HepG2 (cell line): ENCODE data around the gene MAN1A1. TPM values are rescaled to one million over a fixed set of nuclear protein-coding genes. Genes with fewer than 3 reads are reported as not detected.

Experiments
- ATAC-seq: fragments of 200-7000 bp; cut with Tn5 transposase; 3 replicates; pipeline ENCODE4 v1.9.1; 2020; ENCODE audit warnings: mild to moderate bottlenecking, moderate library complexity
- BruUV-seq: library from RNA; stranded (reverse); fragments of 400-500 nt; replicated peaks from 2 replicates; lab custom pipeline; 2021; lab: Mats Ljungman, UMichigan
- CTCF ChIA-PET: fragments of 300-600 bp; formaldehyde crosslinking; extraction: SDS; loops from one replicate; lab custom pipeline; 2021; ENCODE audit warnings: low total read pairs, inconsistent platforms, low intra/inter-chr PET ratio; lab: Yijun Ruan, JAX
- POLR2A ChIA-PET: fragments of 350-600 bp; sonication (Branson Sonifier 250); formaldehyde crosslinking; loops from one replicate; lab custom pipeline; 2020; ENCODE audit warnings: antibody characterized with exemption, inconsistent platforms; lab: Yijun Ruan, JAX
- DNase-seq: peaks from one replicate; pipeline ENCODE4 v3.0.0-alpha.2; 2015; ENCODE audit warnings: low spot score
- FAIRE-seq: peaks from 3 replicates; lab custom pipeline; 2011; peaks lifted over from hg19 to GRCh38; lab: Jason Lieb, UNC
- H2AFZ ChIP-seq: one replicate; pipeline ENCODE4 v1.6.1; 2011; ENCODE audit warnings: low read length, inconsistent platforms
- H3K27ac ChIP-seq: fragments of 300-600 bp; 3 replicates; pipeline ENCODE4 v1.8.0; 2011; ENCODE audit warnings: mixed run types, mild to moderate bottlenecking, mixed read lengths, low read length, inconsistent platforms; ENCODE audit not compliant: insufficient read depth; ENCODE audit errors: extremely low read length
- H3K27me3 ChIP-seq, 2 experiments: fragments of 200-600 bp in 1 of 2; 2 replicates in 1 of 2; 3 replicates in 1 of 2; pipeline versions ENCODE4 v1.6.0 to v1.8.0; 2011; ENCODE audit warnings: low read length in 2 of 2, mild to moderate bottlenecking in 2 of 2, moderate library complexity in 2 of 2, inconsistent platforms in 1 of 2; ENCODE audit not compliant: insufficient read depth in 2 of 2, control insufficient read depth in 1 of 2
- H3K36me3 ChIP-seq, 2 experiments: fragments of 200-600 bp in 1 of 2; replicated peaks in 1 of 2; 2 replicates in 1 of 2; 3 replicates in 1 of 2; pipeline versions ENCODE4 v1.5.1 to v1.8.0; 2011; ENCODE audit warnings: low read length in 2 of 2, inconsistent platforms in 1 of 2; ENCODE audit not compliant: insufficient read depth in 2 of 2, control insufficient read depth in 1 of 2
- H3K4me1 ChIP-seq: 2 replicates; pipeline ENCODE4 v1.5.1; 2012; ENCODE audit warnings: low read length, inconsistent platforms; ENCODE audit not compliant: insufficient read depth
- H3K4me2 ChIP-seq: 2 replicates; pipeline ENCODE4 v1.6.0; 2011; ENCODE audit warnings: low read depth, low read length, inconsistent platforms
- H3K4me3 ChIP-seq, 3 experiments: fragments of 200-600 bp in 1 of 3; sonication (generic), shearing (Covaris generic) in 1 of 3; replicated peaks in 1 of 3; 2 replicates each; pipeline ENCODE4 v1.5.1; 2011 to 2016; ENCODE audit warnings: low read length in 3 of 3, inconsistent platforms in 2 of 3, low read depth in 2 of 3, mild to moderate bottlenecking in 2 of 3, control low read depth in 1 of 3, mixed read lengths in 1 of 3; ENCODE audit not compliant: insufficient read depth in 1 of 3
- H3K79me2 ChIP-seq: one replicate; pipeline ENCODE4 v1.6.1; 2011; ENCODE audit warnings: low read length, inconsistent platforms; ENCODE audit not compliant: insufficient read depth
- H3K9ac ChIP-seq: 2 replicates; pipeline ENCODE4 v1.6.0; 2011; ENCODE audit warnings: mild to moderate bottlenecking, low read depth, low read length, inconsistent platforms; ENCODE audit not compliant: insufficient read depth
- H3K9me3 ChIP-seq: 2 replicates; pipeline ENCODE4 v1.5.1; 2012; ENCODE audit warnings: mild to moderate bottlenecking, low read length
- H4K20me1 ChIP-seq: 2 replicates; pipeline ENCODE4 v1.6.0; 2011; ENCODE audit warnings: inconsistent platforms, mild to moderate bottlenecking, low read length, moderate library complexity; ENCODE audit not compliant: insufficient read depth
- CBX2 ChIP-seq, 2 experiments: fragments of 200-600 bp in 1 of 2; sonication (generic); formaldehyde crosslinking in 1 of 2; IDR thresholded peaks; 2 replicates each; pipeline versions ENCODE4 v1.7.0 to v1.8.1; 2018 to 2022; ENCODE audit warnings: low read depth in 2 of 2, low read length in 1 of 2, mild to moderate bottlenecking in 1 of 2, missing genetic modification reagents in 1 of 2
- ELF4 ChIP-seq: sonication (generic); formaldehyde crosslinking; IDR thresholded peaks from 2 replicates; pipeline ENCODE4 v1.5.0; 2020; ENCODE audit warnings: missing genetic modification reagents, mild to moderate bottlenecking, moderate library complexity, borderline replicate concordance
- HNRNPK ChIP-seq: fragments of 200-400 bp; formaldehyde crosslinking; IDR thresholded peaks from 2 replicates; pipeline ENCODE4 v1.6.1; 2018; ENCODE audit warnings: low read length, low read depth, moderate library complexity, mild to moderate bottlenecking; ENCODE audit not compliant: poor library complexity, severe bottlenecking
- MLLT10 ChIP-seq: sonication (generic); formaldehyde crosslinking; IDR thresholded peaks from 2 replicates; pipeline ENCODE4 v1.4.0; 2020; ENCODE audit warnings: missing genetic modification reagents
- PHF8 ChIP-seq: sonication (generic); formaldehyde crosslinking; IDR thresholded peaks from 2 replicates; pipeline ENCODE4 v1.5.0; 2020; ENCODE audit warnings: missing genetic modification reagents
- ZNF24 ChIP-seq: fragments of 450-650 bp; IDR thresholded peaks from 2 replicates; pipeline ENCODE4 v1.6.1; 2017; ENCODE audit warnings: antibody characterized with exemption, mild to moderate bottlenecking
- ZNF788 ChIP-seq: sonication (generic); formaldehyde crosslinking; IDR thresholded peaks from 2 replicates; pipeline ENCODE4 v1.5.0; 2020; ENCODE audit warnings: mild to moderate bottlenecking, missing genetic modification reagents, borderline replicate concordance
- ZNF879 ChIP-seq: sonication (generic); formaldehyde crosslinking; IDR thresholded peaks from 2 replicates; pipeline ENCODE4 v1.8.1; 2023; ENCODE audit warnings: missing genetic modification reagents
- WGBS: methylation state at CpG from one replicate; pipeline ENCODE4 v1.1.6; 2017; ENCODE audit warnings: low lambda C conversion rate; 5-methylcytosine and 5-hydroxymethylcytosine counted together
- in situ Hi-C: cut with HindIII; loops from 2 replicates; pipeline ENCODE4 v1.10.0; 2017; ENCODE audit warnings: low pct_unique_long_range_greater_than_20kb; ENCODE audit not compliant: extremely low pct_ligation_motif_present
- intact Hi-C: fragments of 100-400 bp; cut with micrococcal nuclease; formaldehyde crosslinking; loops from one replicate; pipeline ENCODE4 v1.10.0; 2022; ENCODE audit not compliant: unreplicated experiment
- polyA plus RNA-seq, 8 experiments: library from polyadenylated mRNA; depleted of rRNA in 3 of 8; stranded (reverse) in 7 of 8; unstranded in 1 of 8; fragments of >200 nt; fragmentation: Illumina TruSeq in 4 of 8; extraction: Trizol in 4 of 8; gene quantifications; 2 replicates each; pipeline versions ENCODE4 v1.2.1 to v1.2.3, GENCODE V29; 2011 to 2016; ENCODE audit warnings: low read depth in 4 of 8, missing spikeins in 1 of 8, mixed read lengths in 1 of 8; ENCODE audit not compliant: insufficient read depth in 1 of 8
- total RNA-seq, 5 experiments: library from RNA; depleted of rRNA; stranded (reverse); fragments of >200 nt; fragmentation: Illumina TruSeq; extraction: Trizol; gene quantifications; 2 replicates each; pipeline ENCODE4 v1.2.3, GENCODE V29; 2016; ENCODE audit warnings: low read depth in 1 of 5
- TF ChIP-seq, protein P1 (sequence below): sonication (generic); formaldehyde crosslinking; IDR thresholded peaks from 2 replicates; pipeline ENCODE4 v1.4.0; 2020; ENCODE audit warnings: missing genetic modification reagents

MAN1A1 gene
- total and polyA plus RNA-seq, 2 of the 13 experiments (the other 11 are each of a cell fraction or from before 2014, with no cell fraction given): 156 to 236 TPM

DNA sequence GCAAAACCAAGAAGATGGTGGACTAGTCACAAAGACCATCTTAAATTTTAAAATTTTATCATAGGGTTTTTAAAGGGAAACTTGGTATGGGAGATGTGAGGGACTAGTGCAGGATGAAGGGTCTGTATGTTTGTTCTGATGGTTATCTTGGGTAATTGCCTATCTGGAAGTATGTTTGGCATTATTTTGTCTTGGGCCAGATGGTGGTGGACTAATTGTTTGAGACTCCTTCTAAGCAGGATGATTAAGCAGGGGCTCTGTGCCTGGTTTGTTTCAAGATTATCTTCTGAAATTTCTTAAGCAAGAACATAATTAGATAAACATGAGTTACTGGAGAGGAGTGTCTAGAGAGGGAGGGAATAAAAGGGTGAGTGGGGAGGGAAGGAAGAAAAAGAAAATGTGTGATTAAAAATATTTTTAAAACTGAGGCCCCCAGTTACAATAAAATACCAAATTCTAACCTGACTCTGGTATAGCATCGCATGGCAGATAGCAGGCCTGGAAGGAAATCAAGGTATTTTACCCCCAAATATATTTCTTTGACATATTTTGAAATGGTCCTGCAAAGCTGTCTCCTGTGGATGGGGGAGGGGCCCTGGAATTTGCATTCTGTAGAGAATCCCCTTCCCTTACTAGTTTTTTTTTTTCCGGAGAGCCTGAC, 221.2 kb downstream of the MAN1A1 start:
- DNase-seq: no peak
- in situ Hi-C loops: loop anchor here (25.0 kb wide), 2 partner anchors 609 to 859 kb away; no protein-coding TSS in a partner anchor
- Histone ChIP-seq H3K9ac (no peak overlapping the region), H3K36me3 (no peaks in the 10 kb centered on the region)
- peak; percentile 94 for TF ChIP-seq HNRNPK
- TF ChIP-seq PHF8: no peak
- TF ChIP-seq, all 625 proteins: peak for 1
- H3K27me3 ChIP-seq: no peaks in the 10 kb centered on the region
- intact Hi-C loops: loop anchor here (5.0 kb wide), 1 partner anchor 59 kb away; no protein-coding TSS in a partner anchor
- no peak for ATAC-seq
- ChIA-PET POLR2A (interaction anchor here (1.5 to 2.2 kb wide), 3 partner anchors 19 to 219 kb away, joined by 5 to 13 read pairs (median 9); no protein-coding TSS in a partner anchor), CTCF (interaction anchor here (1.6 kb wide), 1 partner anchor 850 kb away, joined by 3 read pairs; no protein-coding TSS in a partner anchor)
- no peak overlapping the region for H3K27ac ChIP-seq
- peaks cover 43% of the 10 kb centered on the region for H3K4me1 ChIP-seq
- H4K20me1 ChIP-seq: no peaks in the 10 kb centered on the region
- H3K4me3 ChIP-seq: no peak overlapping the region
- H2AFZ ChIP-seq: no peak overlapping the region
- H3K4me2 ChIP-seq: no peak overlapping the region; the same call in 1 of the 2 replicates
- no peaks in the 10 kb centered on the region for H3K9me3 ChIP-seq
- no peaks in the 10 kb centered on the region for H3K79me2 ChIP-seq
- WGBS: 68% methylated on average over 2 of the region's 2 CpGs
- BruUV-seq: no TSS peak
- no peak for FAIRE-seq

DNA sequence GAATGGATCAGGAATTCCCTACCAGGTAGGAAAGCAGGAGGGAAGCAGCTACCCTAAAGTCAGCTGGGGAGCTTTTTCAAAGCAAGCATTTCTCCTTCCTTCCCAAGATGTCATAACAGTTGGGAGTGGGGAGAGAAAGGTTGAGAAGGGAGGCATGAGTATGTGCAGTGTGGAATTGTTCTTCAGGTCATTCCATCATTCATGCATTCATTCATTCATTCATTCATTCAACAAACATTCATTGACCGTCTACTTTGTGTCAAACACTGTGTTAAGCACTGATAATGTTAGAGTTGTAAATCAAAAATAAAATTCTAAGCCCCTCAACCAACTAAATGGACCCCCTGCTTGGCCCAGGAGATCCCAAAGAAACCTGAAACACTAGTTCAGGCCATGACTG, 221.9 kb downstream of the MAN1A1 start:
- POLR2A ChIA-PET: no interaction called here
- DNase-seq: no peak
- no peaks in the 10 kb centered on the region for H3K27me3 ChIP-seq
- no peak overlapping the region for H3K27ac ChIP-seq
- intact Hi-C loops: loop anchor here (5.0 kb wide), 1 partner anchor 60 kb away; no protein-coding TSS in a partner anchor
- ATAC-seq: no peak
- H3K36me3 ChIP-seq: no peaks in the 10 kb centered on the region
- no peak overlapping the region for H3K9ac ChIP-seq
- H3K4me3 ChIP-seq: no peak overlapping the region
- H3K4me1 ChIP-seq: peaks cover 43% of the 10 kb centered on the region
- WGBS: 81% methylated on average over 1 of the region's 1 CpG
- TF ChIP-seq ZNF24 (peak; percentile 19; the same call in 1 of the 2 replicates), ZNF879 (CRISPR knock-in tag) (no peak), ELF4 (CRISPR knock-in tag) (no peak), MLLT10 (no peak), ZNF788 (CRISPR knock-in tag) (no peak), CBX2 (IDR thresholded peaks at IDR 0.05; ENCODE audit: low read depth, low read length) (no peak), CBX2 (CRISPR knock-in tag; IDR thresholded peaks at IDR 0.05; ENCODE audit: low read depth) (no peak)
- TF ChIP-seq, protein P1, sequence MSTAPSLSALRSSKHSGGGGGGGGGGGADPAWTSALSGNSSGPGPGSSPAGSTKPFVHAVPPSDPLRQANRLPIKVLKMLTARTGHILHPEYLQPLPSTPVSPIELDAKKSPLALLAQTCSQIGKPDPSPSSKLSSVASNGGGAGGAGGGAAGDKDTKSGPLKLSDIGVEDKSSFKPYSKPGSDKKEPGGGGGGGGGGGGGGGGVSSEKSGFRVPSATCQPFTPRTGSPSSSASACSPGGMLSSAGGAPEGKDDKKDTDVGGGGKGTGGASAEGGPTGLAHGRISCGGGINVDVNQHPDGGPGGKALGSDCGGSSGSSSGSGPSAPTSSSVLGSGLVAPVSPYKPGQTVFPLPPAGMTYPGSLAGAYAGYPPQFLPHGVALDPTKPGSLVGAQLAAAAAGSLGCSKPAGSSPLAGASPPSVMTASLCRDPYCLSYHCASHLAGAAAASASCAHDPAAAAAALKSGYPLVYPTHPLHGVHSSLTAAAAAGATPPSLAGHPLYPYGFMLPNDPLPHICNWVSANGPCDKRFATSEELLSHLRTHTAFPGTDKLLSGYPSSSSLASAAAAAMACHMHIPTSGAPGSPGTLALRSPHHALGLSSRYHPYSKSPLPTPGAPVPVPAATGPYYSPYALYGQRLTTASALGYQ (CRISPR knock-in tag): no peak
- TF ChIP-seq, all 625 proteins: peak for 1
- FAIRE-seq: no peak
- in situ Hi-C loops: loop anchor here (25.0 kb wide), 2 partner anchors 610 to 860 kb away; no protein-coding TSS in a partner anchor
- H3K4me2 ChIP-seq: no peak overlapping the region
- no peaks in the 10 kb centered on the region for H4K20me1 ChIP-seq
- H3K9me3 ChIP-seq: no peaks in the 10 kb centered on the region
- H2AFZ ChIP-seq: no peak overlapping the region
- CTCF ChIA-PET: no interaction called here
- no TSS peak for BruUV-seq
- no peaks in the 10 kb centered on the region for H3K79me2 ChIP-seq
